ENCODE data around the gene P3H2. TPM values are rescaled to one million over a fixed set of nuclear protein-coding genes. Genes with fewer than 3 reads are reported as not detected.

P3H2 gene
- total and polyA plus RNA-seq, 2 donors (not counting 1 experiment from before 2014, with no cell fraction given) = not detected

- Histone ChIP-seq H3K9ac (ENCODE audit: low read length) (no peak overlapping the region), H3K4me3 (ENCODE audit: control extremely low read depth in 1 of 5, extremely low read depth in 1 of 5, insufficient read depth in 1 of 5, low read depth in 2 of 5, low read length in 4 of 5) (no peak overlapping the region), H3K4me1 (ENCODE audit: control insufficient read depth in 2 of 2, insufficient read depth in 2 of 2, low read length in 2 of 2) (no peaks in the 10 kb centered on the region), H3K27ac (ENCODE audit: low read length in 2 of 2) (no peak overlapping the region), H2AFZ (ENCODE audit: insufficient read depth, low read depth, low read length, poor library complexity, severe bottlenecking) (no peak overlapping the region), H3K79me2 (ENCODE audit: control insufficient read depth, insufficient read depth, low read length) (no peaks in the 10 kb centered on the region), H3K36me3 (replicated peaks in 1 of 2; ENCODE audit: control extremely low read depth in 1 of 2, control insufficient read depth in 1 of 2, extremely low read depth in 1 of 2, insufficient read depth in 2 of 2, low read length in 1 of 2) (no peaks in the 10 kb centered on the region), H4K20me1 (ENCODE audit: control insufficient read depth, insufficient read depth, low read length, poor library complexity, severe bottlenecking) (no peaks in the 10 kb centered on the region), H3K27me3 (replicated peaks in 1 of 4; ENCODE audit: control extremely low read depth in 1 of 4, control insufficient read depth in 3 of 4, insufficient read depth in 4 of 4, low read length in 3 of 4) (no peaks in the 10 kb centered on the region), H3K4me2 (replicated peaks; ENCODE audit: low read depth, low read length, poor library complexity, severe bottlenecking) (no peak overlapping the region), H3K9me3 (ENCODE audit: control extremely low read depth in 1 of 3, control insufficient read depth in 2 of 3, insufficient read depth in 1 of 3, low read length in 2 of 3) (no peaks in the 10 kb centered on the region)
- H3K9me3 Mint-ChIP-seq (ENCODE audit: insufficient read depth) = no peaks in the 10 kb centered on the region
- CTCF ChIA-PET = no interaction called here
- H3K4me1 Mint-ChIP-seq = no peaks in the 10 kb centered on the region
- peaks cover 7% of the 10 kb centered on the region for H3K27me3 Mint-ChIP-seq
- no peak overlapping the region for H3K4me3 Mint-ChIP-seq
- no CpG with 5 or more reads among the region's 2 CpGs for WGBS (ENCODE audit: insufficient coverage)
- no peak for TF ChIP-seq EZH2 (IDR thresholded peaks at IDR 0.05; ENCODE audit: borderline replicate concordance, insufficient read depth, low read depth, low read length, poor library complexity, severe bottlenecking)
- TF ChIP-seq CTCF (IDR thresholded peaks at IDR 0.05) = no peak
- DNase-seq (no peak), ATAC-seq (ENCODE audit: low read depth) (no peak)
- POLR2A ChIA-PET = no interaction called here
- intact Hi-C loops (cut with micrococcal nuclease) = no loop called here
- no peak overlapping the region for H3K27ac Mint-ChIP-seq
These were observed 112.3 kb downstream of the P3H2 start for GRCh38 chr3:190008432-190008831.

- Histone ChIP-seq H3K4me1 (ENCODE audit: control insufficient read depth in 2 of 2, insufficient read depth in 2 of 2, low read length in 2 of 2) (no peaks in the 10 kb centered on the region), H2AFZ (ENCODE audit: insufficient read depth, low read depth, low read length, poor library complexity, severe bottlenecking) (no peak overlapping the region), H3K27me3 (replicated peaks in 1 of 4; ENCODE audit: control extremely low read depth in 1 of 4, control insufficient read depth in 3 of 4, insufficient read depth in 4 of 4, low read length in 3 of 4) (no peaks in the 10 kb centered on the region), H3K4me3 (ENCODE audit: control extremely low read depth in 1 of 5, extremely low read depth in 1 of 5, insufficient read depth in 1 of 5, low read depth in 2 of 5, low read length in 4 of 5) (no peak overlapping the region), H4K20me1 (ENCODE audit: control insufficient read depth, insufficient read depth, low read length, poor library complexity, severe bottlenecking) (no peaks in the 10 kb centered on the region), H3K4me2 (replicated peaks; ENCODE audit: low read depth, low read length, poor library complexity, severe bottlenecking) (no peak overlapping the region), H3K9me3 (ENCODE audit: control extremely low read depth in 1 of 3, control insufficient read depth in 2 of 3, insufficient read depth in 1 of 3, low read length in 2 of 3) (no peaks in the 10 kb centered on the region), H3K9ac (ENCODE audit: low read length) (no peak overlapping the region), H3K36me3 (replicated peaks in 1 of 2; ENCODE audit: control extremely low read depth in 1 of 2, control insufficient read depth in 1 of 2, extremely low read depth in 1 of 2, insufficient read depth in 2 of 2, low read length in 1 of 2) (no peaks in the 10 kb centered on the region), H3K27ac (ENCODE audit: low read length in 2 of 2) (no peak overlapping the region), H3K79me2 (ENCODE audit: control insufficient read depth, insufficient read depth, low read length) (no peaks in the 10 kb centered on the region)
- Mint-ChIP-seq H3K9me3 (ENCODE audit: insufficient read depth) (no peaks in the 10 kb centered on the region), H3K4me3 (no peak overlapping the region), H3K27me3 (peaks cover 7% of the 10 kb centered on the region), H3K4me1 (no peaks in the 10 kb centered on the region), H3K27ac (no peak overlapping the region)
- TF ChIP-seq CTCF (IDR thresholded peaks at IDR 0.05) = no peak
- TF ChIP-seq EZH2 (IDR thresholded peaks at IDR 0.05; ENCODE audit: borderline replicate concordance, insufficient read depth, low read depth, low read length, poor library complexity, severe bottlenecking) = no peak
- ChIA-PET CTCF (no interaction called here), POLR2A (no interaction called here)
- intact Hi-C loops (cut with micrococcal nuclease) = no loop called here
- no peak for ATAC-seq (ENCODE audit: low read depth)
- no CpG with 5 or more reads among the region's 4 CpGs for WGBS (ENCODE audit: insufficient coverage)
- no peak for DNase-seq
These were observed 115.2 kb downstream of the P3H2 start for GRCh38 chr3:190005343-190006113.

Measured in B cell (primary cell).